ENCODE data around the gene ZBTB8B.
"Not testable (repeated sequence)": the region's sequence is repeated elsewhere in the genome, so short reads cannot be mapped to it uniquely, and the experiment has no call there.

Gene ZBTB8B
- 0 to 0.30 (median 0.06) reads per million in 9 experiments for total RNA-seq

- Mint-ChIP-seq H3K4me1 (ENCODE audit: low read depth in 2 of 2) (peaks cover 13 to 14% of the 10 kb centered on the region in 2 donors), H3K36me3 (ENCODE audit: insufficient read depth) (no peaks in the 10 kb centered on the region), H3K9me3 (no peaks in the 10 kb centered on the region), H3K27ac (no peak within 1 kb of the TSS), H3K27me3 (peaks cover 62 to 81% of the 10 kb centered on the region in 2 donors), H3K4me3 (peak within 1 kb of the TSS; percentile 61 to 73)
- DNase-seq (peak in 2 of 3 experiments; percentile 5), ATAC-seq (replicated peaks) (peak; percentile 49)
These were observed at the start of gene ZBTB8B for GRCh38 chr1:32464716-32465577. Gene ZBTB8B (plus strand): TSS chr1:32465072. CDS start chr1:32470625, 5,553 bp downstream.

- Mint-ChIP-seq H3K4me3 (no peak overlapping the region), H3K27me3 (peaks cover 28 to 45% of the 10 kb centered on the region in 2 donors), H3K36me3 (ENCODE audit: insufficient read depth) (no peaks in the 10 kb centered on the region), H3K4me1 (ENCODE audit: low read depth in 2 of 2) (no peaks in the 10 kb centered on the region), H3K27ac (no peak overlapping the region), H3K9me3 (no peaks in the 10 kb centered on the region)
- no peak for DNase-seq
- no peak for ATAC-seq (replicated peaks)
These were observed 43.1 kb upstream of the ZBTB8B start for GRCh38 chr1:32421775-32422174.

GRCh38 chr1:32426489-32427255, 38.2 kb upstream of the ZBTB8B start:
- H3K4me1 Mint-ChIP-seq (ENCODE audit: low read depth in 2 of 2), result no peaks in the 10 kb centered on the region
- no peaks in the 10 kb centered on the region for H3K9me3 Mint-ChIP-seq
- peaks cover 55 to 69% of the 10 kb centered on the region in 2 donors for H3K27me3 Mint-ChIP-seq
- ATAC-seq (replicated peaks), result no peak
- H3K27ac Mint-ChIP-seq, result no peak overlapping the region
- H3K36me3 Mint-ChIP-seq (ENCODE audit: insufficient read depth), result no peaks in the 10 kb centered on the region
- H3K4me3 Mint-ChIP-seq, result no peak overlapping the region
- DNase-seq, result no peak

GRCh38 chr1:32427264-32427963, 37.5 kb upstream of the ZBTB8B start:
- peaks cover 55 to 69% of the 10 kb centered on the region in 2 donors for H3K27me3 Mint-ChIP-seq
- no peak overlapping the region for H3K4me3 Mint-ChIP-seq

GRCh38 chr1:32431736-32432400, 33.0 kb upstream of the ZBTB8B start:
- ATAC-seq (replicated peaks), result no peak
- Mint-ChIP-seq H3K4me3 (no peak overlapping the region), H3K9me3 (no peaks in the 10 kb centered on the region), H3K36me3 (ENCODE audit: insufficient read depth) (no peaks in the 10 kb centered on the region), H3K27ac (no peak overlapping the region), H3K4me1 (ENCODE audit: low read depth in 2 of 2) (no peaks in the 10 kb centered on the region), H3K27me3 (peaks cover 33 to 34% of the 10 kb centered on the region in 2 donors)
- DNase-seq, result no peak

More at GRCh38 chr1:32427264-32427963, 37.5 kb upstream of the ZBTB8B start:
- ATAC-seq (replicated peaks), result no peak
- DNase-seq, result no peak
- Mint-ChIP-seq H3K27ac (no peak overlapping the region), H3K9me3 (no peaks in the 10 kb centered on the region), H3K4me1 (ENCODE audit: low read depth in 2 of 2) (no peaks in the 10 kb centered on the region), H3K36me3 (ENCODE audit: insufficient read depth) (no peaks in the 10 kb centered on the region)

- H3K4me3 Mint-ChIP-seq, result no peak overlapping the region
- H3K27ac Mint-ChIP-seq, result no peak overlapping the region
- ATAC-seq (replicated peaks) (no peak), DNase-seq (no peak)
- no peaks in the 10 kb centered on the region for H3K36me3 Mint-ChIP-seq (ENCODE audit: insufficient read depth)
- H3K4me1 Mint-ChIP-seq (ENCODE audit: low read depth in 2 of 2), result no peaks in the 10 kb centered on the region
- H3K9me3 Mint-ChIP-seq, result peaks cover 0 to 5% of the 10 kb centered on the region in 2 donors
- H3K27me3 Mint-ChIP-seq, result peaks cover 24 to 31% of the 10 kb centered on the region in 2 donors
These were observed 26.7 kb upstream of the ZBTB8B start for GRCh38 chr1:32438136-32438535.

GRCh38 chr1:32438777-32439176, 26.1 kb upstream of the ZBTB8B start:
- H3K27me3 Mint-ChIP-seq, result peaks cover 29 to 37% of the 10 kb centered on the region in 2 donors
- not testable (repeated sequence) for H3K36me3 Mint-ChIP-seq (ENCODE audit: insufficient read depth); H3K9me3 Mint-ChIP-seq; ATAC-seq (replicated peaks); H3K27ac Mint-ChIP-seq; H3K4me3 Mint-ChIP-seq; H3K4me1 Mint-ChIP-seq (ENCODE audit: low read depth in 2 of 2); DNase-seq

GRCh38 chr1:32441467-32441866, 23.4 kb upstream of the ZBTB8B start:
- H3K4me1 Mint-ChIP-seq (ENCODE audit: low read depth in 2 of 2), result not testable (repeated sequence)
- peaks cover 43 to 44% of the 10 kb centered on the region in 2 donors for H3K27me3 Mint-ChIP-seq

GRCh38 chr1:32447469-32448185, 17.2 kb upstream of the ZBTB8B start:
- H3K4me1 Mint-ChIP-seq (ENCODE audit: low read depth in 2 of 2), result no peaks in the 10 kb centered on the region
- H3K4me3 Mint-ChIP-seq, result no peak overlapping the region
- H3K36me3 Mint-ChIP-seq (ENCODE audit: insufficient read depth), result no peaks in the 10 kb centered on the region
- H3K27ac Mint-ChIP-seq, result no peak overlapping the region
- DNase-seq (no peak), ATAC-seq (replicated peaks) (no peak)
- H3K9me3 Mint-ChIP-seq, result peaks cover 0 to 10% of the 10 kb centered on the region in 2 donors
- peaks cover 41 to 64% of the 10 kb centered on the region in 2 donors for H3K27me3 Mint-ChIP-seq

More at GRCh38 chr1:32441467-32441866, 23.4 kb upstream of the ZBTB8B start:
- ATAC-seq (replicated peaks); H3K27ac Mint-ChIP-seq; H3K4me3 Mint-ChIP-seq; H3K36me3 Mint-ChIP-seq (ENCODE audit: insufficient read depth); DNase-seq; H3K9me3 Mint-ChIP-seq: not testable (repeated sequence)

GRCh38 chr1:32448186-32448772, 16.6 kb upstream of the ZBTB8B start:
- not testable (repeated sequence) for H3K9me3 Mint-ChIP-seq; H3K4me3 Mint-ChIP-seq; H3K4me1 Mint-ChIP-seq (ENCODE audit: low read depth in 2 of 2); H3K36me3 Mint-ChIP-seq (ENCODE audit: insufficient read depth); H3K27ac Mint-ChIP-seq; ATAC-seq (replicated peaks)
- DNase-seq, result peak; percentile 21 to 22 (median 22)
- H3K27me3 Mint-ChIP-seq, result peaks cover 41 to 57% of the 10 kb centered on the region in 2 donors

- Mint-ChIP-seq H3K9me3 (peaks cover 0 to 10% of the 10 kb centered on the region in 2 donors), H3K4me3 (no peak overlapping the region), H3K4me1 (ENCODE audit: low read depth in 2 of 2) (no peaks in the 10 kb centered on the region), H3K27ac (no peak overlapping the region), H3K36me3 (ENCODE audit: insufficient read depth) (no peaks in the 10 kb centered on the region), H3K27me3 (peaks cover 35 to 52% of the 10 kb centered on the region in 2 donors)
- DNase-seq, result no peak
- no peak for ATAC-seq (replicated peaks)
These were observed 16.0 kb upstream of the ZBTB8B start for GRCh38 chr1:32448773-32449456.

Data from effector memory CD8-positive, alpha-beta T cell (primary cell).